ENCODE measurements around the gene ZBTB21. TPM values are rescaled to one million over a fixed set of nuclear protein-coding genes. Genes with fewer than 3 reads are reported as not detected.
A peak's percentile ranks its signal among the peaks of the same experiment; 100 is the strongest.

ZBTB21 gene
- total and polyA plus RNA-seq, 2 of the 4 experiments (the other 2 are of a cell fraction) = 6.8 to 12.0 TPM

- no peak overlapping the region for H4K5ac ChIP-seq (ENCODE audit: low read depth, low read length)
- TF ChIP-seq NFE2L2 (IDR thresholded peaks at IDR 0.05; ENCODE audit: low read depth, low read length) = no peak
- no peak for TF ChIP-seq CEBPB (IDR thresholded peaks at IDR 0.05; ENCODE audit: low read depth, low read length)
- no peak for TF ChIP-seq MXI1 (IDR thresholded peaks at IDR 0.05; ENCODE audit: borderline replicate concordance, low read depth, low read length)
- TF ChIP-seq MAFK (IDR thresholded peaks at IDR 0.05; ENCODE audit: low read depth, low read length) = no peak
- no peak for TF ChIP-seq RAD21 (IDR thresholded peaks at IDR 0.05; ENCODE audit: low read length)
- no peak for TF ChIP-seq POLR2A (IDR thresholded peaks at IDR 0.05; ENCODE audit: low read depth, low read length)
- TF ChIP-seq ELK1 (IDR thresholded peaks at IDR 0.05; ENCODE audit: borderline replicate concordance, low read depth, low read length) = no peak
- peak overlapping the region; percentile 81 for H3K4me2 ChIP-seq (ENCODE audit: low read depth, low read length)
- peak overlapping the region; percentile 68 for H3K14ac ChIP-seq (replicated peaks; ENCODE audit: low read depth, low read length)
- H3K23ac ChIP-seq (ENCODE audit: low read depth, low read length) = peak overlapping the region; percentile 53
- peaks cover 30% of the 10 kb centered on the region for H3K4me1 ChIP-seq (ENCODE audit: control insufficient read depth, insufficient read depth, low read length)
- H3K56ac ChIP-seq (ENCODE audit: extremely low read depth, insufficient read depth, low read length) = peak overlapping the region; percentile 41; the same call in 1 of the 2 replicates
- H2BK15ac ChIP-seq (ENCODE audit: low read depth, low read length) = no peak overlapping the region
- 0 out of 2 replicates have a peak overlapping the region, but pooled peaks have one; percentile 2 for H4K91ac ChIP-seq (ENCODE audit: insufficient read depth, low read depth, low read length)
- H4K20me1 ChIP-seq (ENCODE audit: insufficient read depth, low read length) = peaks cover 30% of the 10 kb centered on the region
- H3K9ac ChIP-seq (ENCODE audit: low read depth, low read length) = peak overlapping the region; percentile 78
- H3K9me3 ChIP-seq (ENCODE audit: control insufficient read depth, insufficient read depth, low read length) = no peaks in the 10 kb centered on the region
- peak overlapping the region; percentile 63; the same call in 1 of the 2 replicates for H3K27ac ChIP-seq (ENCODE audit: insufficient read depth, low read length)
- H2BK5ac ChIP-seq (ENCODE audit: low read depth, low read length, poor library complexity, severe bottlenecking) = peak overlapping the region; percentile 74
- WGBS, 2 experiments (ENCODE audit: extremely low coverage in 2 of 2, insufficient read length in 1 of 2) = 48% methylated on average over 15 of the region's 30 CpGs; no CpG with 5 or more reads in 1 of the 2 experiments
- ATAC-seq (ENCODE audit: low read depth) = no peak
- dilution Hi-C loops (cut with HindIII; ENCODE audit: low sequenced_read_pairs, unreplicated experiment) = no loop called here
- H3K79me1 ChIP-seq (ENCODE audit: low read depth in 1 of 2, low read length in 2 of 2) = peaks cover 35 to 64% of the 10 kb centered on the region in 2 experiments
- H2BK20ac ChIP-seq (ENCODE audit: low read depth, low read length) = no peak overlapping the region
- H3K4ac ChIP-seq (ENCODE audit: low read depth, low read length) = peak overlapping the region; percentile 30; the same call in 1 of the 2 replicates
- 0 out of 2 replicates have a peak overlapping the region, but pooled peaks have one; percentile 31 for H3K18ac ChIP-seq (ENCODE audit: low read depth, low read length)
- H2AK9ac ChIP-seq (replicated peaks; ENCODE audit: low read depth, low read length, poor library complexity) = peak overlapping the region; percentile 74
- in situ Hi-C loops (cut with MboI; ENCODE audit: low sequenced_read_pairs) = no loop called here
- CTCF ChIA-PET = interaction anchor here (0.5 to 0.7 kb wide), 2 partner anchors 30 to 43 kb away, joined by 3 to 4 read pairs; no protein-coding TSS in a partner anchor
- H3K27me3 ChIP-seq (ENCODE audit: control insufficient read depth, insufficient read depth, low read length) = no peaks in the 10 kb centered on the region
- POLR2A ChIA-PET (ENCODE audit: unreplicated experiment) = interaction anchor here (0.8 kb wide), 1 partner anchor 38 kb away, joined by 3 read pairs; no protein-coding TSS in a partner anchor
- peak overlapping the region; percentile 71 for H2AK5ac ChIP-seq (ENCODE audit: low read depth, low read length)
- H2AFZ ChIP-seq (replicated peaks; ENCODE audit: low read length, poor library complexity) = peak overlapping the region; percentile 86
- peak; percentile 16 for DNase-seq
- intact Hi-C loops (cut with micrococcal nuclease) = loop anchor here (5.0 kb wide), 1 partner anchor 145 kb away; no protein-coding TSS in a partner anchor
- H3K4me3 ChIP-seq (ENCODE audit: insufficient read depth, low read depth, low read length) = peak overlapping the region; percentile 92
- H3K36me3 ChIP-seq (ENCODE audit: control insufficient read depth, insufficient read depth, low read length) = peaks cover 5% of the 10 kb centered on the region; the same call in 1 of the 2 replicates
- peaks cover 40% of the 10 kb centered on the region for H3K9me1 ChIP-seq (ENCODE audit: insufficient read depth, low read length)
- BruUV-seq (replicated peaks) = TSS peak; percentile 14
- H2BK120ac ChIP-seq (ENCODE audit: low read depth, low read length) = peak overlapping the region; percentile 41; the same call in 1 of the 2 replicates
- H4K8ac ChIP-seq (ENCODE audit: low read depth in 2 of 2, low read length in 2 of 2) = peak overlapping the region in 1 of 2 experiments; percentile 8; a peak in 2 of 4 replicates
Measured at GRCh38 chr21:41952568-41953248, 57.5 kb downstream of the ZBTB21 start.
